Hematopoietic multipotent progenitor cell (in vitro differentiated cells): Measurements from ENCODE around the gene NOP53. TPM values are rescaled to one million over a fixed set of nuclear protein-coding genes. Genes with fewer than 3 reads are reported as not detected.
A peak's percentile ranks its signal among the peaks of the same experiment; 100 is the strongest.
"Not testable (repeated sequence)": the region's sequence is repeated elsewhere in the genome, so short reads cannot be mapped to it uniquely, and the experiment has no call there.

Source experiments
- DNase-seq, 3 donors: peaks; one replicate each; pipeline ENCODE4 v3.0.0-alpha.2; 2011 to 2015; ENCODE audit warnings: low read depth in 2 of 3, low spot score in 2 of 3
- total RNA-seq: library from RNA; depleted of rRNA; stranded (reverse); fragments of >200 nt; gene quantifications from one replicate; pipeline ENCODE4 v1.2.3, GENCODE V29; 2012

NOP53 gene
- total RNA-seq, 1 donor: 308 TPM

- DNase-seq: no peak
Observed at GRCh38 chr19:47769534-47769933, 24.2 kb downstream of the NOP53 start.

GRCh38 chr19:47771291-47771690, 25.9 kb downstream of the NOP53 start:
- DNase-seq: not testable (repeated sequence)

GRCh38 chr19:47776568-47776967, 31.2 kb downstream of the NOP53 start:
- DNase-seq: no peak

GRCh38 chr19:47777245-47778048, 32.1 kb downstream of the NOP53 start:
- not testable (repeated sequence) for DNase-seq

GRCh38 chr19:47778049-47778953, 33.0 kb downstream of the NOP53 start, which contains the start of gene SELENOW:
SELENOW (plus strand) TSS chr19:47778703; CDS start chr19:47778786, 83 bp downstream.
- DNase-seq: peak; percentile 73 to 74 (median 74)

- no peak for DNase-seq
Observed at GRCh38 chr19:47778954-47779351, 33.6 kb downstream of the NOP53 start.

GRCh38 chr19:47779524-47780214, 34.3 kb downstream of the NOP53 start:
- no peak for DNase-seq

- no peak for DNase-seq
Observed at GRCh38 chr19:47780215-47780551, 34.8 kb downstream of the NOP53 start.

GRCh38 chr19:47781590-47782262, 36.4 kb downstream of the NOP53 start:
- no peak for DNase-seq

- DNase-seq: no peak
Observed at GRCh38 chr19:47786566-47786965, 41.2 kb downstream of the NOP53 start.

- DNase-seq: not testable (repeated sequence)
Observed at GRCh38 chr19:47787307-47787706, 42.0 kb downstream of the NOP53 start.

- DNase-seq: not testable (repeated sequence)
Observed at GRCh38 chr19:47789811-47790210, 44.5 kb downstream of the NOP53 start.

GRCh38 chr19:47790398-47790814, 45.1 kb downstream of the NOP53 start:
- DNase-seq: peak; percentile 65 to 85 (median 83)

GRCh38 chr19:47792616-47793015, 47.3 kb downstream of the NOP53 start:
- no peak for DNase-seq

GRCh38 chr19:47794526-47794925, 49.2 kb downstream of the NOP53 start:
- no peak for DNase-seq

- no peak for DNase-seq
Observed at GRCh38 chr19:47796785-47797184, 51.4 kb downstream of the NOP53 start.

- DNase-seq: no peak
Observed at GRCh38 chr19:47797996-47798903, 52.9 kb downstream of the NOP53 start.

GRCh38 chr19:47798904-47799266, 53.5 kb downstream of the NOP53 start:
- DNase-seq: no peak

GRCh38 chr19:47801270-47801669, 55.9 kb downstream of the NOP53 start:
- no peak for DNase-seq
